Panc1 (cell line): ENCODE measurements around the gene NOP53. TPM values are rescaled to one million over a fixed set of nuclear protein-coding genes. Genes with fewer than 3 reads are reported as not detected.

Source experiments
- ATAC-seq: fragments of 200-7000 bp; cut with Tn5 transposase; 2 replicates; pipeline ENCODE4 v1.9.1; 2020; ENCODE audit warnings: mild to moderate bottlenecking, moderate library complexity
- Bru-seq: library from RNA; stranded (reverse); fragments of 400-500 nt; gene quantifications from one replicate; lab custom pipeline; 2021; lab: Mats Ljungman, UMichigan
- BruChase-seq, 2 experiments: library from RNA; stranded (reverse); fragments of 400-500 nt; gene quantifications; one replicate each; lab custom pipeline; 2021; lab: Mats Ljungman, UMichigan
- BruUV-seq: library from RNA; stranded (reverse); fragments of 400-500 nt; replicated peaks from 2 replicates; lab custom pipeline; 2021; lab: Mats Ljungman, UMichigan
- CTCF ChIA-PET: fragments of 300-600 bp; sonication (Branson Sonifier 250); formaldehyde crosslinking; loops from one replicate; lab custom pipeline; 2022; ENCODE audit warnings: antibody characterized with exemption; lab: Charles Lee
- POLR2A ChIA-PET: fragments of 300-600 bp; sonication (Branson Sonifier 250); formaldehyde crosslinking; loops from one replicate; lab custom pipeline; 2022; ENCODE audit warnings: antibody characterized with exemption; lab: Charles Lee
- DNase-seq: peaks from one replicate; pipeline ENCODE4 v3.0.0-alpha.2; 2010; ENCODE audit warnings: low read depth, low spot score
- H3K27ac ChIP-seq: 2 replicates; pipeline ENCODE4 v1.5.1; 2011; ENCODE audit warnings: mild to moderate bottlenecking, low read length, inconsistent platforms
- H3K27me3 ChIP-seq: fragments of 200-500 bp; sonication (Bioruptor generic); 2 replicates; pipeline ENCODE4 v1.6.0; 2014; ENCODE audit warnings: low read length, inconsistent platforms; ENCODE audit not compliant: control insufficient read depth, insufficient read depth
- H3K36me3 ChIP-seq: fragments of 200-500 bp; sonication (Bioruptor generic); 2 replicates; pipeline ENCODE4 v1.5.1; 2014; ENCODE audit warnings: inconsistent platforms, mild to moderate bottlenecking, low read length, moderate library complexity; ENCODE audit not compliant: control insufficient read depth, insufficient read depth
- H3K4me1 ChIP-seq: 2 replicates; pipeline ENCODE4 v1.5.1; 2011; ENCODE audit warnings: inconsistent platforms, mild to moderate bottlenecking, low read length, moderate library complexity; ENCODE audit not compliant: control insufficient read depth, insufficient read depth
- H3K4me3 ChIP-seq, 2 experiments: 2 replicates each; pipeline ENCODE4 v1.5.1; 2011 to 2012; ENCODE audit warnings: low read depth in 2 of 2, low read length in 2 of 2, mild to moderate bottlenecking in 2 of 2, inconsistent platforms in 1 of 2, moderate library complexity in 1 of 2
- H3K9me3 ChIP-seq: fragments of 200-500 bp; sonication (Bioruptor generic); 2 replicates; pipeline ENCODE4 v1.5.1; 2014; ENCODE audit warnings: low read depth, mild to moderate bottlenecking, inconsistent platforms, low read length, moderate library complexity; ENCODE audit not compliant: control insufficient read depth, insufficient read depth
- POLR2AphosphoS5 ChIP-seq: IDR thresholded peaks from 2 replicates; pipeline ENCODE4 v1.6.1; 2012; ENCODE audit warnings: mild to moderate bottlenecking, low read depth, low read length, moderate library complexity
- REST ChIP-seq, 2 experiments: IDR thresholded peaks; 2 replicates each; pipeline ENCODE4 v1.6.1; 2011 to 2012; ENCODE audit warnings: low read depth in 2 of 2, control low read depth in 1 of 2, low read length in 1 of 2, mild to moderate bottlenecking in 1 of 2, moderate library complexity in 1 of 2; ENCODE audit not compliant: insufficient read depth in 1 of 2
- SIN3A ChIP-seq: IDR thresholded peaks from 2 replicates; pipeline ENCODE4 v1.6.1; 2012; ENCODE audit warnings: low read depth, mild to moderate bottlenecking, low read length, moderate library complexity, borderline replicate concordance; ENCODE audit not compliant: insufficient read depth
- TCF7L2 ChIP-seq: IDR thresholded peaks from 2 replicates; pipeline ENCODE4 v1.6.1; 2011; ENCODE audit warnings: mild to moderate bottlenecking, low read depth, low read length, inconsistent platforms
- in situ Hi-C: cut with HindIII; loops from 2 replicates; pipeline ENCODE4 v1.10.0; 2016; ENCODE audit warnings: low sequenced_read_pairs, low pct_unique_long_range_greater_than_20kb
- intact Hi-C: fragments of 100-400 bp; cut with micrococcal nuclease; formaldehyde crosslinking; loops from one replicate; pipeline ENCODE4 v1.10.0; 2022; ENCODE audit not compliant: unreplicated experiment
- long read RNA-seq: library from polyadenylated mRNA; unstranded; transcript quantifications from one replicate; pipeline ENCODE4 v2.0.0, GENCODE V29; 2021; ENCODE audit not compliant: unreplicated experiment
- polyA plus RNA-seq: library from polyadenylated mRNA; unstranded; fragments of >200 nt; gene quantifications from one replicate; pipeline ENCODE4 v1.2.1, GENCODE V29; 2012; ENCODE audit warnings: missing spikeins; ENCODE audit not compliant: insufficient read length
- total RNA-seq: library from RNA; stranded (reverse); gene quantifications from one replicate; pipeline ENCODE4 v1.2.1, GENCODE V29; 2021; ENCODE audit not compliant: unreplicated experiment
- TF ChIP-seq, protein P1 (sequence below): fragments of 450-650 bp; IDR thresholded peaks from 2 replicates; pipeline ENCODE4 v1.5.1; 2017; ENCODE audit warnings: mild to moderate bottlenecking

The NOP53 gene
- 64.3 TPM for total RNA-seq
- polyA plus RNA-seq: 147 TPM
- percentile 79 among the genes with signal in this experiment for Bru-seq, nascent RNA
- percentile 76 among the genes with signal in this experiment for BruChase-seq, experiment 1, labeled RNA remaining after a 2-hour chase
- BruChase-seq, experiment 2, labeled RNA remaining after a 6-hour chase: percentile 84 among the genes with signal in this experiment
- long read RNA-seq, transcript NOP53-201 (13 exons, 1,528 nt): major isoform, 55 of 135 reads
- long read RNA-seq, transcript NOP53-206 (2 exons, 265 nt): minor isoform, 50 of 135 reads
- long read RNA-seq, partial matches to known transcripts: 22 of 135 reads
- long read RNA-seq, other reads (novel, unspliced or antisense): 8 of 135 reads

DNA sequence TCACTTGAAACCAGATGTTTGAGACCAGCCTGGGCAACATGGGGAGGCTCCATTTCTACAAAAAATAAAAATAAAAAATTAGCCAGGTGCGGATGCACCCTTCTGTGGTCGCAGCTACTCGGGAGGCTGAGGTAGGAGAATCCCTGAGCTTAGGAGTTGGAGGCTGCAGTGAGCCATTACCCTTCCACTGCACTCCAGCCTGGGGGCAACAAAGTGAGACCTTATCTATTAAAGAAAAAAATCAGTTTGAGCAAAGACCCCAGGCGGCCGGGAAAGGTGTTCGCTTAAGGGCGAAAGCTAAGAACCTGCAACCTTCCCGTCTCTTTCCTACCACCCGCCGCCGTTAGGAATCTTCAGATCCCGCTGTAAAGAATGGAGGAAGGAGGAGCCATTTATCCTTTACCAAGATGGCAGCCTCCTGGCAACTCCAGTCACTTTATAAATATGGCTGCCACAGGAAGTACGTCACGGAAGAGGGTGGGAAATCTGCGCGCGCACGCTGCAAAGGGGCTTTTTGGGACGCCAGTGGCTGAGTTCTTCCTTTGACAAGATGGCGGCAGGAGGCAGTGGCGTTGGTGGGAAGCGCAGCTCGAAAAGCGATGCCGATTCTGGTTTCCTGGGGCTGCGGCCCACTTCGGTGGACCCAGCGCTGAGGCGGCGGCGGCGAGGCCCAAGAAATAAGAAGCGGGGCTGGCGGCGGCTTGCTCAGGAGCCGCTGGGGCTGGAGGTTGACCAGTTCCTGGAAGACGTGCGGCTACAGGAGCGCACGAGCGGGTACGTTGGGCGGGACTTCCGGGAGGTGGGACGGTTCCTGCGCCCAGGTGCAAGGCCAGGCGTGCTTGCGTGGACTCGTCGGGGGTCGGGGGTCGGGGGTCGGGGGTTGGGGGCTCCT lies at the start of gene NOP53:
Gene NOP53, plus strand, starts transcription at position 537 of the 892 bp plus-strand sequence. Its CDS starts 14 bp downstream, at position 551.
- Histone ChIP-seq H3K9me3 (no peaks in the 10 kb centered on the region), H3K4me1 (peaks cover 6% of the 10 kb centered on the region), H3K36me3 (peaks cover 3% of the 10 kb centered on the region; the same call in 1 of the 2 replicates), H3K4me3 (peak within 1 kb of the TSS; percentile 64), H3K27ac (peak within 1 kb of the TSS; percentile 85), H3K27me3 (no peaks in the 10 kb centered on the region)
- in situ Hi-C loops (no loop called here), intact Hi-C loops (no loop called here)
- peak; percentile 80 for DNase-seq
- ChIA-PET CTCF (no interaction called here), POLR2A (no interaction called here)
- ATAC-seq: peak; percentile 84
- BruUV-seq: no TSS peak
- TF ChIP-seq REST (IDR thresholded peaks at IDR 0.05; ENCODE audit: insufficient read depth in 1 of 2, low read depth in 2 of 2, low read length in 1 of 2): no peak
- no peak for TF ChIP-seq TCF7L2
- peak; percentile 91 for TF ChIP-seq POLR2AphosphoS5
- TF ChIP-seq, protein P1, sequence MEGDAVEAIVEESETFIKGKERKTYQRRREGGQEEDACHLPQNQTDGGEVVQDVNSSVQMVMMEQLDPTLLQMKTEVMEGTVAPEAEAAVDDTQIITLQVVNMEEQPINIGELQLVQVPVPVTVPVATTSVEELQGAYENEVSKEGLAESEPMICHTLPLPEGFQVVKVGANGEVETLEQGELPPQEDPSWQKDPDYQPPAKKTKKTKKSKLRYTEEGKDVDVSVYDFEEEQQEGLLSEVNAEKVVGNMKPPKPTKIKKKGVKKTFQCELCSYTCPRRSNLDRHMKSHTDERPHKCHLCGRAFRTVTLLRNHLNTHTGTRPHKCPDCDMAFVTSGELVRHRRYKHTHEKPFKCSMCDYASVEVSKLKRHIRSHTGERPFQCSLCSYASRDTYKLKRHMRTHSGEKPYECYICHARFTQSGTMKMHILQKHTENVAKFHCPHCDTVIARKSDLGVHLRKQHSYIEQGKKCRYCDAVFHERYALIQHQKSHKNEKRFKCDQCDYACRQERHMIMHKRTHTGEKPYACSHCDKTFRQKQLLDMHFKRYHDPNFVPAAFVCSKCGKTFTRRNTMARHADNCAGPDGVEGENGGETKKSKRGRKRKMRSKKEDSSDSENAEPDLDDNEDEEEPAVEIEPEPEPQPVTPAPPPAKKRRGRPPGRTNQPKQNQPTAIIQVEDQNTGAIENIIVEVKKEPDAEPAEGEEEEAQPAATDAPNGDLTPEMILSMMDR: no peak
- TF ChIP-seq SIN3A: 0 out of 2 replicates have a peak, but pooled peaks have one; percentile 62

DNA sequence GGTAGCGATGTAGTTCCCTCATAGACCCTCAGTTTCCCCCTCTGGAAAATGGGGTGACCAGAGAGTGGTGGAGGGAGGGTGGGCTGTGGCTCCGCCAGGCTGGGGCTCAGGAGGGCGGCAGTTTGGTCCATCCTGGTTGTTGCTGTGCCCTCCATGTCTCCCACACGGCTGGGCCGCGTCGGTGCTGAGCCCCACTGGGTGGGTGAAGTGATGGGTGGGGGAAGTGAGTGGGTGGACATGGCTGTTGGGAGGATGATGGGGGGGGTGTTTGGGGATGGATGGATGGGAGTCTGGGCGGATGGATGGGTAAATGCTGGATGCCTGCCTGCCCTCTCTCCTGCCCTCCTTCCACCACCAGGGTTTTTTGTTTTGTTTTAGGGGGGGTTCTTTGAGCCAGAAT lies 48.7 kb upstream of the NOP53 start:
- Histone ChIP-seq H3K27me3 (no peaks in the 10 kb centered on the region), H3K36me3 (no peaks in the 10 kb centered on the region), H3K27ac (no peak overlapping the region), H3K4me1 (no peaks in the 10 kb centered on the region), H3K4me3 (no peak overlapping the region), H3K9me3 (no peaks in the 10 kb centered on the region)
- DNase-seq (no peak), ATAC-seq (no peak)
- intact Hi-C loops (no loop called here), in situ Hi-C loops (no loop called here)
- TF ChIP-seq POLR2AphosphoS5: no peak
- TF ChIP-seq SIN3A: no peak
- TF ChIP-seq, protein P1: no peak
- TF ChIP-seq TCF7L2: no peak
- no peak for TF ChIP-seq REST (IDR thresholded peaks at IDR 0.05; ENCODE audit: insufficient read depth in 1 of 2, low read depth in 2 of 2, low read length in 1 of 2)
- ChIA-PET POLR2A (no interaction called here), CTCF (no interaction called here)
- BruUV-seq: no TSS peak
